ENCODE measurements around the gene C19orf44.

DNA sequence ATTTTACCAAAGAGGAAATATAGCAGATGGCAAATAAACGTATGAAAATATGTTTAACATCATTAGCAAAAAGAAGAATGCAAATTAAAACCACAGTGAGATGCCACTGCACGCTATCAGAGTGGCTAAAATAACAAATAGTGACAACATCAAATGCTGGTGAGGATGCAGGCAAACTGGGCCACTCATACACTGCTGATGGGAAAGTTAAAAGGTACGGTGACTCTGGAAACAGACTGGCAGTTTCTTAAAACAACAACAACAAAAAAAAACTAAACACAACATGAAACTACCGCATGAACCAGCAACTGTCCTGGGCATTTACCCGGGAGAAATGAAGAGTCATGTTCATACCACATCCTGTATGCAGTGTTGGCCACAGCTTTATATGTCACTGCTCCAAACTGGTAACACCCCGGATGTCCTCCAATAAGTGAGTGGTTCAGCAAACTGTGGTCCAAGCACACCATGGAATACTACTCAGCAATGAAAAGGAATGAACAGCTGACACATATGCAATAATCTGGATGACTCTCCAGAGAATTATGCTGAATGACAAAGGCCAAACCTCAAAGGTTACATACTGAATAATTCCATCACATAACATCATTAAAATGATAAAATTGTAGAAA, 46.7 kb upstream of the C19orf44 start:
- TF ChIP-seq, protein P1, sequence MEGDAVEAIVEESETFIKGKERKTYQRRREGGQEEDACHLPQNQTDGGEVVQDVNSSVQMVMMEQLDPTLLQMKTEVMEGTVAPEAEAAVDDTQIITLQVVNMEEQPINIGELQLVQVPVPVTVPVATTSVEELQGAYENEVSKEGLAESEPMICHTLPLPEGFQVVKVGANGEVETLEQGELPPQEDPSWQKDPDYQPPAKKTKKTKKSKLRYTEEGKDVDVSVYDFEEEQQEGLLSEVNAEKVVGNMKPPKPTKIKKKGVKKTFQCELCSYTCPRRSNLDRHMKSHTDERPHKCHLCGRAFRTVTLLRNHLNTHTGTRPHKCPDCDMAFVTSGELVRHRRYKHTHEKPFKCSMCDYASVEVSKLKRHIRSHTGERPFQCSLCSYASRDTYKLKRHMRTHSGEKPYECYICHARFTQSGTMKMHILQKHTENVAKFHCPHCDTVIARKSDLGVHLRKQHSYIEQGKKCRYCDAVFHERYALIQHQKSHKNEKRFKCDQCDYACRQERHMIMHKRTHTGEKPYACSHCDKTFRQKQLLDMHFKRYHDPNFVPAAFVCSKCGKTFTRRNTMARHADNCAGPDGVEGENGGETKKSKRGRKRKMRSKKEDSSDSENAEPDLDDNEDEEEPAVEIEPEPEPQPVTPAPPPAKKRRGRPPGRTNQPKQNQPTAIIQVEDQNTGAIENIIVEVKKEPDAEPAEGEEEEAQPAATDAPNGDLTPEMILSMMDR (IDR thresholded peaks at IDR 0.05; ENCODE audit: borderline replicate concordance, extremely low read depth, low read length, poor library complexity, severe bottlenecking) = no peak
- no peak for TF ChIP-seq EZH2 (IDR thresholded peaks at IDR 0.05; ENCODE audit: borderline replicate concordance, low read depth, low read length, severe bottlenecking)

Data from DND-41 (cell line).